ENCODE measurements around the gene HSPE1.
"Not testable (repeated sequence)": the region's sequence is repeated elsewhere in the genome, so short reads cannot be mapped to it uniquely, and the experiment has no call there.

Gene HSPE1

GRCh38 chr2:197515739-197516392 lies 15.7 kb downstream of the HSPE1 start, which contains the start of gene MOB4:
MOB4 (plus strand) TSS chr2:197516066; CDS start chr2:197516087, 21 bp downstream.
- Histone ChIP-seq H3K4me2 (peak within 1 kb of the TSS; percentile 75 to 97 (median 89)), H3K9ac (peak within 1 kb of the TSS; percentile 91 to 98 (median 95)), H3K4me3 (peak within 1 kb of the TSS; percentile 88 to 98 (median 91)), H4K20me1 (peaks cover 0 to 37% (median 26%) of the 10 kb centered on the region in 11 experiments; a peak in 15 of 22 replicates), H3K27me3 (no peaks in the 10 kb centered on the region), H3K9me3 (replicated peaks in 1 of 11) (peaks cover 11 to 32% (median 29%) of the 10 kb centered on the region in 11 experiments), H3K36me3 (peaks cover 11 to 42% (median 32%) of the 10 kb centered on the region in 11 experiments; a peak in 21 of 22 replicates), H3K27ac (peak within 1 kb of the TSS; percentile 86 to 95 (median 89)), H3K4me1 (peaks cover 14 to 29% (median 22%) of the 10 kb centered on the region in 10 experiments)
- TF ChIP-seq Cebpa-rat (IDR thresholded peaks at IDR 0.05) = no peak

- H3K27ac ChIP-seq = peak overlapping the region; percentile 86 to 95 (median 89)
- H4K20me1 ChIP-seq = peaks cover 0 to 37% (median 26%) of the 10 kb centered on the region in 11 experiments; a peak in 15 of 22 replicates
- peak overlapping the region; percentile 88 to 98 (median 91) for H3K4me3 ChIP-seq
- peaks cover 16 to 38% (median 34%) of the 10 kb centered on the region in 11 experiments for H3K9me3 ChIP-seq (replicated peaks in 1 of 11)
- peak overlapping the region; percentile 91 to 98 (median 95) for H3K9ac ChIP-seq
- no peaks in the 10 kb centered on the region for H3K27me3 ChIP-seq
- peak overlapping the region; percentile 75 to 97 (median 89) for H3K4me2 ChIP-seq
- H3K4me1 ChIP-seq = peaks cover 14 to 29% (median 22%) of the 10 kb centered on the region in 10 experiments
- H3K36me3 ChIP-seq = peaks cover 11 to 44% (median 37%) of the 10 kb centered on the region in 11 experiments; a peak in 21 of 22 replicates
- TF ChIP-seq Cebpa-rat (IDR thresholded peaks at IDR 0.05) = no peak
Measured at GRCh38 chr2:197516393-197516761, 16.2 kb downstream of the HSPE1 start.

- TF ChIP-seq Cebpa-rat (IDR thresholded peaks at IDR 0.05) = no peak
- Histone ChIP-seq H3K27ac (peak overlapping the region in 10 of 11 experiments; percentile 86 to 95 (median 90); a peak in 12 of 22 replicates), H4K20me1 (peaks cover 0 to 37% (median 26%) of the 10 kb centered on the region in 11 experiments; a peak in 15 of 22 replicates), H3K9ac (peak overlapping the region; percentile 91 to 98 (median 95)), H3K9me3 (replicated peaks in 1 of 11) (peaks cover 18 to 45% (median 41%) of the 10 kb centered on the region in 11 experiments), H3K27me3 (no peaks in the 10 kb centered on the region), H3K4me1 (peaks cover 14 to 29% (median 22%) of the 10 kb centered on the region in 10 experiments), H3K36me3 (peaks cover 11 to 46% (median 44%) of the 10 kb centered on the region in 11 experiments; a peak in 21 of 22 replicates), H3K4me3 (peak overlapping the region; percentile 88 to 98 (median 91)), H3K4me2 (peak overlapping the region; percentile 75 to 97 (median 89))
Measured at GRCh38 chr2:197517150-197517549, 17.0 kb downstream of the HSPE1 start.

- Histone ChIP-seq H3K4me3 (no peak overlapping the region), H3K4me1 (no peaks in the 10 kb centered on the region; a peak in 1 of 20 replicates), H3K9ac (no peak overlapping the region), H4K20me1 (peaks cover 25 to 85% (median 54%) of the 10 kb centered on the region in 11 experiments; a peak in 20 of 22 replicates), H3K4me2 (no peak overlapping the region), H3K27ac (no peak overlapping the region), H3K27me3 (no peaks in the 10 kb centered on the region), H3K9me3 (replicated peaks in 1 of 11) (no peaks in the 10 kb centered on the region), H3K36me3 (peaks cover 85 to 100% (median 95%) of the 10 kb centered on the region in 11 experiments)
- TF ChIP-seq Cebpa-rat (IDR thresholded peaks at IDR 0.05) = no peak
Measured at GRCh38 chr2:197538412-197538811, 38.2 kb downstream of the HSPE1 start.

- Histone ChIP-seq H3K4me2 (no peak overlapping the region), H3K36me3 (peaks cover 93 to 100% (median 98%) of the 10 kb centered on the region in 11 experiments)
- no peak for TF ChIP-seq Cebpa-rat (IDR thresholded peaks at IDR 0.05)
Measured at GRCh38 chr2:197539734-197540133, 39.6 kb downstream of the HSPE1 start.

GRCh38 chr2:197543206-197543605 lies 43.0 kb downstream of the HSPE1 start:
- Histone ChIP-seq H3K27ac (no peak overlapping the region), H3K4me3 (no peak overlapping the region), H3K36me3 (peaks cover 95 to 100% (median 99%) of the 10 kb centered on the region in 11 experiments), H3K9ac (no peak overlapping the region), H3K4me2 (no peak overlapping the region), H3K4me1 (no peaks in the 10 kb centered on the region), H4K20me1 (peaks cover 15 to 80% (median 46%) of the 10 kb centered on the region in 11 experiments; a peak in 19 of 22 replicates), H3K9me3 (replicated peaks in 1 of 11) (no peaks in the 10 kb centered on the region; a peak in 1 of 22 replicates), H3K27me3 (no peaks in the 10 kb centered on the region)
- TF ChIP-seq Cebpa-rat (IDR thresholded peaks at IDR 0.05) = no peak

More at GRCh38 chr2:197539734-197540133, 39.6 kb downstream of the HSPE1 start:
- no peaks in the 10 kb centered on the region; a peak in 1 of 22 replicates for H3K9me3 ChIP-seq (replicated peaks in 1 of 11)
- H3K4me3 ChIP-seq = no peak overlapping the region
- H3K27ac ChIP-seq = no peak overlapping the region
- no peaks in the 10 kb centered on the region for H3K27me3 ChIP-seq
- no peaks in the 10 kb centered on the region; a peak in 1 of 20 replicates for H3K4me1 ChIP-seq
- peaks cover 19 to 81% (median 42%) of the 10 kb centered on the region in 11 experiments; a peak in 20 of 22 replicates for H4K20me1 ChIP-seq
- no peak overlapping the region for H3K9ac ChIP-seq

GRCh38 chr2:197547163-197547900 lies 47.2 kb downstream of the HSPE1 start:
- Histone ChIP-seq H3K4me1 (no peaks in the 10 kb centered on the region), H3K36me3 (peaks cover 97 to 100% (median 100%) of the 10 kb centered on the region in 11 experiments)

GRCh38 chr2:197548582-197548981 lies 48.4 kb downstream of the HSPE1 start:
- H3K4me1 ChIP-seq = no peaks in the 10 kb centered on the region
- H3K9me3 ChIP-seq (replicated peaks in 1 of 11) = no peaks in the 10 kb centered on the region; a peak in 1 of 22 replicates
- H3K9ac ChIP-seq = no peak overlapping the region
- TF ChIP-seq Cebpa-rat (IDR thresholded peaks at IDR 0.05) = no peak
- no peaks in the 10 kb centered on the region for H3K27me3 ChIP-seq
- no peak overlapping the region for H3K27ac ChIP-seq
- H3K4me3 ChIP-seq = no peak overlapping the region
- peaks cover 96 to 100% (median 100%) of the 10 kb centered on the region in 11 experiments for H3K36me3 ChIP-seq
- peaks cover 0 to 58% (median 31%) of the 10 kb centered on the region in 11 experiments; a peak in 16 of 22 replicates for H4K20me1 ChIP-seq
- no peak overlapping the region for H3K4me2 ChIP-seq

More at GRCh38 chr2:197547163-197547900, 47.2 kb downstream of the HSPE1 start:
- H3K4me2 ChIP-seq = no peak overlapping the region
- H3K27me3 ChIP-seq = no peaks in the 10 kb centered on the region
- no peak for TF ChIP-seq Cebpa-rat (IDR thresholded peaks at IDR 0.05)
- H3K4me3 ChIP-seq = no peak overlapping the region
- no peak overlapping the region for H3K9ac ChIP-seq
- no peak overlapping the region for H3K27ac ChIP-seq
- H4K20me1 ChIP-seq = peaks cover 0 to 69% (median 35%) of the 10 kb centered on the region in 11 experiments; a peak in 16 of 22 replicates
- no peaks in the 10 kb centered on the region; a peak in 1 of 22 replicates for H3K9me3 ChIP-seq (replicated peaks in 1 of 11)

GRCh38 chr2:197551260-197551659 lies 51.1 kb downstream of the HSPE1 start:
- H3K27ac ChIP-seq; H3K4me3 ChIP-seq; H3K4me2 ChIP-seq; H3K9ac ChIP-seq; H3K9me3 ChIP-seq (replicated peaks in 1 of 11); H3K27me3 ChIP-seq: not testable (repeated sequence)
- Histone ChIP-seq H3K36me3 (peaks cover 89 to 100% (median 98%) of the 10 kb centered on the region in 11 experiments), H4K20me1 (peaks cover 0 to 38% (median 18%) of the 10 kb centered on the region in 11 experiments; a peak in 16 of 22 replicates), H3K4me1 (peaks cover 0 to 13% (median under 1%) of the 10 kb centered on the region in 10 experiments; a peak in 9 of 20 replicates)

All from BLaER1 treated with 17β-estradiol and CSF1 and Interleukin-3, amounts not matched to agents 10 nM and 100 nM (cell line).